HG03175 (cell line): ENCODE results near the gene CAMTA2.
"Not testable (repeated sequence)": the region's sequence is repeated elsewhere in the genome, so short reads cannot be mapped to it uniquely, and the experiment has no call there.

Experiments used
- ATAC-seq: cut with Tn5 transposase; IDR thresholded peaks from one replicate; pipeline ENCODE4 v1.9.1; 2021; ENCODE audit warnings: mild to moderate bottlenecking, moderate library complexity; ENCODE audit not compliant: unreplicated experiment

Gene CAMTA2

GRCh38 chr17:4934173-4934979 is 53.1 kb downstream of the CAMTA2 start:
- ATAC-seq = no peak

- no peak for ATAC-seq
These were observed 53.8 kb downstream of the CAMTA2 start for GRCh38 chr17:4933646-4934045.

GRCh38 chr17:4932756-4933155 is 54.7 kb downstream of the CAMTA2 start:
- no peak for ATAC-seq

GRCh38 chr17:4931963-4932362 is 55.5 kb downstream of the CAMTA2 start, which contains the start of gene GP1BA:
Gene GP1BA (plus strand): TSS chr17:4932277. CDS start chr17:4932605, 328 bp downstream.
- ATAC-seq = no peak

- ATAC-seq = no peak
These were observed 58.6 kb downstream of the CAMTA2 start for GRCh38 chr17:4928881-4929280.

GRCh38 chr17:4926577-4927335 is 60.7 kb downstream of the CAMTA2 start:
- ATAC-seq = not testable (repeated sequence)

GRCh38 chr17:4921320-4921719 is 66.2 kb downstream of the CAMTA2 start:
- ATAC-seq = no peak

- no peak for ATAC-seq
These were observed 67.0 kb downstream of the CAMTA2 start for GRCh38 chr17:4920351-4921048.

GRCh38 chr17:4919511-4920047 is 67.9 kb downstream of the CAMTA2 start:
- no peak for ATAC-seq
